Activated CD4-positive, alpha-beta T cell treated with anti-CD3 and anti-CD28 coated beads, Interleukin-2, amount 50 U/mL, for 24 hours (primary cell): ENCODE measurements around the gene RGP1.

Experiments
- DNase-seq, 2 donors: peaks; one replicate each; pipeline ENCODE4 v3.0.0-alpha.2; 2020; ENCODE audit warnings: low read depth in 1 of 2, low spot score in 1 of 2

Gene RGP1

GRCh38 chr9:35771075-35771433 lies 22.0 kb downstream of the RGP1 start:
- no peak for DNase-seq

DNA sequence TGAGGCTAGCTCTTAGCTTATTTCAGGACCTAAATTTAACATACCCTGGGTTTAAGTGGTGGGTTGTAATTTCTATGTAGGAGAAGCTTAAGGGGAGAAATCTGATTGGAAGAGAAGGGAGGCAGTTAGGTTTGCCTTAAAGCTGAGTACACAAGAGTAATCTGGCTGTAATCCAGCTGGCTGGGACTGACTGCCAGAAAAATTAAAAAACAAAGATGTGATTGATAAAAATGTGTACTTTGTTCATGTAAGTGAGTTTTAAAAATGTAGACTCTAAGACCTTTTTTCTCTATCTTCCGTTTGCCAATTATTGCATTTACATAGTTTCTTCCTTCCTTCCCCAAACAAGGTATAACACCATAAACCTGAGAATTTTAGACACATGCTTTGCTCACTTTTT lies 22.4 kb downstream of the RGP1 start:
- DNase-seq, result no peak

DNA sequence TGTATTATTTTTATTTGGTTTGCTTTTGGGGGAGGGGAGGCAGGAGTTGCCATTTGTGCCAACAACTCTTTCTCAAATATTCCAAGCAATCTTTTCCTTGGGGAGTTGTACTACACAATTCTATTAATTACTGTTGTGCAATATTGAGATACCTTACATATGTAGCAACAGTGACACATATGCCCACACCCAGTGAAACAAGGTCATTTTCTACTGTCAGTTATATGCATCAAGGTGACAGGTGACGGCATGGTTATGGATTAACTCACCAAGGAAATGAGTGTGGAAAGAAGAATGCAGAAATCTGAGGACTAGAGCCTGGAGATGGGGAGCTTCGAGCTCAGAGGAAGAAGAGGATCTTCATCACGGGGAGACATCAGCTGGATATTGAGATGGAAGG lies 22.9 kb downstream of the RGP1 start:
- no peak for DNase-seq

GRCh38 chr9:35774907-35775635 lies 26.0 kb downstream of the RGP1 start:
- no peak for DNase-seq

DNA sequence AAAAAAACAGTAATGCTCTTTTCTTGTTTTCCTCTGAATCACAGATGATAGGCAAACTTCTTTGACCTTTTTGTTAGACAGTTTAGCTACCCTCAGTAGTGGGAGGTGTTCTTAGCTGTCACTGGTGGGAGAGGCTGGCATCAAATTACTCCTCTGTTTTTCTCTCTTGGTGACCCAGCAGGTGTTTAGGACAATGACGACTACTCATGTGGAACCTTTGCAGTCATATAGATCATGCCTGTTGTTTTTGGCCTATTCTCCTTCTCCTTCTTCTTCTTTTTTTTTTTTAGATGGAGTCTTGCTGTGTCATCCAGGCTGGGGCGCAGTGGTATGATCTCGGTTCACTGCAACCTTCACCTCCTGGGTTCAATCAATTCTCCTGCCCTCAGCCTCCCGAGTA lies 26.9 kb downstream of the RGP1 start:
- DNase-seq, result no peak

- DNase-seq, result no peak
These were observed 29.4 kb downstream of the RGP1 start for GRCh38 chr9:35778496-35778895.

DNA sequence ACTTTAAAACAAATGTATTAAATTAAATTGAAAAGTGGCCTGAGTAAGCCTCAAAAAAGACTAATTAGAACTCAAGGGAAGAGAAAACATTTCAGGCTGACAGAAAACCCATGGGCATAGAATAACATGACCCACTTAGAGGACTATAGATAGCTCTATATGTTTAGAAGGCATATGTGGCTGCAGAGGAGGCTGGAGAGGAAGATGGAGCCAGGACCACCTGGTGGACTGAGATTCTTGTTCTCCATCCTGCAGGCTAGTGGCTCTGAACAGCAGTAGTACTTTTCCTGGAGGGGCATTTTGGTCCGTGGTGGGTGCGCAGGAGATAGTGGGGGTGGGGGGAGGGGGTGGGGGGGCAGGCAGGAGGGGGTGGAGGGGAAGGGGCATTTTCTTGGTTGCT lies 32.0 kb downstream of the RGP1 start:
- no peak for DNase-seq

DNA sequence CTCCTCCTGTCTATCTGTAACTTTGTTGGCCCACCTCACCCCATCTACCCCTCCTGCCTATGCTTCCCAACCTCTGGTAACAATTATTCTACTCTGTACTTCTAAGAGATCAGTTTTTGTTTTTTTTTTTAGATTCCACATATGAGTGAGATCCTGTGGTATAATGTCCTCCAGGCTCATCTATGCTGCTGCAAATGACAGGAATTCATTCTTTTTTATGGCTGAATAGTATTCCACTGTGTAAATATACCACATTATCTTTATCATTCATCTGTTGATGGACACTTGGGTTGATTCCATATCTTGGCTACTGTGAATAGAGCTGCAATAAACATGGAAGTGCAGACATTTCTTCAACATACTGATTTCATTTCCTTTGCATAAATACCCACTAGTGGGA lies 34.3 kb downstream of the RGP1 start:
- no peak for DNase-seq

GRCh38 chr9:35789541-35789940 lies 40.5 kb downstream of the RGP1 start:
- DNase-seq, result no peak

DNA sequence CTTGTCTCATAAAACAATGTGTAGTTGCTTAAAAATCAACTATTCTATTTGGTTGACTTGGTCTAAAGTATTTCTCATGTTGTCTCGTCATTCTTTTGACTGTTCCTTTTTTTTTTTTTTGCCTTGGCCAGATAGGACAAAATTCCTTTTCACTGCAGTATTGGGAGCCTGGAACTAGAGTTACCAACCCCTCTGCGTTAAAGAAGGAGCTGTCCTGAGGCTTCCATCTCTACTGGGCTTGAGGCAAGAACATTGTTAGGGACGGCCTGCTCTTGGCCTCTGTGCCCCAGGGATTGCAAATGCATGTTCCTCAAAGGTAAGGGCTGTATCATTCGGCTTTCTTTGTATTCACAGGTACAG lies 40.9 kb downstream of the RGP1 start:
- no peak for DNase-seq

DNA sequence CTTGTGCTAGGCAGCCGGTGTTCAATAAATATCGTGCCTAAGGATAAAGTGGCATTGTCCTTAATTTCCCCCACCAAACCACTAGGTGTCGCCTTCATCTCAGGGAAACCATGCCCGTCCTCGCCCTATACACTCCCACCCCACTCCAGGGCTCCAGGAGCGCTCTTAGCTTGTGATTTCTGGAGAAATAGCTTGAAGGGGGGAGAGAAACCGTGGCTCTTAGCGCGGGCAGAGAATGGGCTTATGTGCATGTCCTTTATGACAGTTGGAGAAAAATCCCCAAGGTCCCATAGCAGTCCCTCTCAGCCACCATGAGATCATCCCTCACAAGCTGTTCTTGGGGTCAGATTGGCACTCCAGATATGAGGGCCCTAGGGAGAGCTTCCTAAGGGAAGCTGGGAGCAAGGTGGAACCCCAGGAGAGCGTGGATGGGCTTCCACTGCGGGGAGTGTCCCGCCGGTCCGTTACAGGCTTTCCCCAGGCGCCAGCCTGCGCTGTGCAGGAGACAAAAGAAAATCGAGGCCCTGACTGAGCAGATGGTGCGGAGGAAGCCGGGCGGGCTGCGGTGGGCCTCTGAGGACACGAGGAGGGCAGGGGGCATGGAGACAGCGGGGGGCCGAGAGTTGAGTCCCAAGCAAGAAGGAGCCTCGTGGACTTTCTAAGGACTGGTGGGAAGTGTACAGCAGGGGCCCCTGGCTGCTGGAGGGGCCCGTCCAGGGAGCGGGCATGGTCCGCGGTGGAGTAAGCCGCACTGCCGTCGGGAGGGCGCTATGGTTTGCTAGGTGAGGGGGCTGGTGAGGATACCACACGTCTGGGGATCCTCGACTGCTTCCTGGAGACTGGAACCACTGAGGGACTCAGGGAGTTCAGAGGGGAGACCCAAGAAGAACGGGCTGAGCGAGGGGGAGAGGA lies 41.6 kb downstream of the RGP1 start:
- peak; percentile 19 to 45 for DNase-seq

DNA sequence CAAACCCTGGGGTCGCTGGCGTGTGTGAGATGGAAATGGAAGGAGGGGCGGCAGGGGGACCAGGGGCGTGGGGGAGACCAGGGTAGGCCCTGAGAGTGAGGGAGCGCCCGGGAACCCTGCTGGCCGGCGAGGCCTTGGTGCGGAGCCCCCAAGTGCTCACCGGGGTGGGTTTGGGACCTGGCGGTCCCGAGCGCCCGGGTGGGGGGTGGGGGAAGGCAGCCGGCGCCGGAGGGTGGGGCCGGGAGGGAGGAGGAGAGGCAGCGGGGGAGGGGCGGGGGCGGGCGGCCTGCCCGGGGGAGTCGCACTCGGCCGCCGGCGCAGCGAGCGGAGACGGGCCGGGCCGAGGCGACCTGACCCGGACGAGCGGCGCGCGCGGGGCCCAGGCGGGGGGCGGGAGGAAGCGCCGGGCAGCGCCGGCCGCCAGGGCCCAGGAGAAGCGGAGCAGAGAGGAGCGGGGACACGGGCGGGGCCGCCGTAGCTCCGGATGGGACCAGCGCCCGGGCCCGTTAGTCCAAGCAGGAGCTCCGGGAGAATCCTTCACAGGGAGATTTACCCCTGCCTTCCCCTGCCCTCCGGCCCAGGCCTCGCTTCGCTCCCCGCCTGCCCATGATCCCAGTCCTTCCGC lies 42.3 kb downstream of the RGP1 start, which contains the start of gene NPR2:
Gene NPR2, plus strand, starts transcription at position 295 of the 625 bp plus-strand sequence. CDS start 818 bp downstream, outside the sequence.
- no peak for DNase-seq

- no peak for DNase-seq
These were observed 43.1 kb downstream of the RGP1 start for GRCh38 chr9:35792024-35792813.

GRCh38 chr9:35792826-35793225 lies 43.7 kb downstream of the RGP1 start:
- no peak for DNase-seq

GRCh38 chr9:35793461-35793860 lies 44.4 kb downstream of the RGP1 start:
- no peak for DNase-seq

DNA sequence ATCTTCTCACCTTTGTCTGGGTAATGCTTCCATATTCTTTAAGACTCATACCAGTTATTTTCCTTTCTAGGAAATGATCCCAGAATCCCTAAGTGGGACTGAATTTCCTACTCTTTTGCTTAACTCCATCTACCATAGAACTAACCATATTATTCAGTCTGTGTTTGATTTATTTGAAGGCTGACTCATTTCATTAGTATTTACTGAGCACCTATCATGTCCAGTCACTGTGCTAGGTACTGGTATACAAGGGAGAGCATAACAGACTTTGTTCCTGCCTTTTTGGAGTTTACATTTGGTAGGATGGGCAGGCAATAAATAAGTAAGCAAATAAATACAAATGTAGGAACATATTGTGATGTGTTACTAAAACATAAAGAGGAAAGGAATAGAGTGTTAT lies 46.6 kb downstream of the RGP1 start:
- DNase-seq, result no peak

DNA sequence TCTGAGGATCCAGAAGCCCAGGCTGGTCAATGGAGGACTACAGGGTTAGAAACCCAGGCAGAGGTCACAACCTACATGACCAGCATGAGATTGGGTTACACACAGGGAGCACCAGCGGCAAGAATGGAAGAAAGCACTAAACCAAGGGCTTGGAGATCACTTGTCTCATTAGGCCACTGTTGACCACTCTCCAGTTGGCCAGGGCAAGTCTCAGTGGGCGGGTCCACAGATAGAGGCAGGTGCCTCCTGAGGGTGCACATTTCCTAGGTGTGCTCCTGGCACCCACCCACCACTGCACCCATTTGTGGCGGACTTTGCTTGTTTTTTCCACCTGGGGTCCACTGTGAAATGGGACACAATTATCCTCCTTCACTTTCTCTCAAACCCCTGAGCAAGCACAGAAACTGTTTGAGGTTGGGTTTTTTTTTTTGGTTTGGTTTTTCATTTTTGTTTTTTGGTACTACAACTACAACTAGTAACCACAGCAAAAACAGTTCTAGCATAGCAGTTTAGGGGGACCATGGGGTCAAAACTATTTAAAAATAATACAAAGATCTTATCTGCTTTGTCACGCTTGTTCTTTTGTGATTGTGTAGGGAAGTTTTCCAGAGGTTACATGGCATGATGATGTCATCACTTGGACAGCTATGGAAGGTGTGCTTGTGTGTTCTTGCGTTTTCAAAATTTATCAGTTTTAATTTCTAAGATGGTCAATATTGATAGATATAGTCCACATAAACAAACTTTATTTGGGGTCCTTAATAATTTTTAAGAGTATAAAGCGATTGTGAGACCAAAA lies 48.4 kb downstream of the RGP1 start:
- DNase-seq, result no peak

GRCh38 chr9:35798658-35799374 lies 49.7 kb downstream of the RGP1 start:
- peak in 1 of 2 donors; percentile 53 for DNase-seq

DNA sequence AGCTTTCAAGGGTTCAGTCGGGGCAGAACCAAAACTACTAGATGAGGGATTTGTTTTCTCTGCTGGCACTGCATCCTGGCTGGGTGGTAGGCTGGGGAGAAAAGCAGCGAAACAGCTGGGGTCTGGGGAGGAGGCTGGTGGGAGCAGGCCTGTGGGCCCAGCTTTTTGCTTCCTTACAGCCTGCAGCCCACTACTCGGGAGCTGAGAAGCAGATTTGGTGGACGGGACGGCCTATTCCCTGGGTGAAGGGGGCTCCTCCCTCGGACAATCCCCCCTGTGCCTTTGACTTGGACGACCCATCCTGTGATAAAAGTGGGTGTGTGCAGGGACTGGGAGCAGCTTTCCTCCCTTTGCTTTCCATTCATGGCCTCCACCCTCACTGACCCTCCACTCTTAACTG lies 51.4 kb downstream of the RGP1 start:
- no peak for DNase-seq
